Cerebellar cortex (tissue), 1 donor: Measurements from ENCODE around the gene C3orf18.

Experiments
- DNase-seq: peaks from one replicate; pipeline ENCODE4 v3.0.0-alpha.2; 2015; ENCODE audit warnings: low spot score

The C3orf18 gene

GRCh38 chr3:50567386-50568167 lies at the start of gene C3orf18:
C3orf18 (minus strand) TSS chr3:50567747; CDS start chr3:50565699, 2,048 bp downstream.
- peak; percentile 94 for DNase-seq

- DNase-seq: peak; percentile 85
Measured at GRCh38 chr3:50616770-50617095, 49.2 kb upstream of the C3orf18 start.

- peak; percentile 91 for DNase-seq
Measured at GRCh38 chr3:50616003-50616769, 48.6 kb upstream of the C3orf18 start.

- no peak for DNase-seq
Measured at GRCh38 chr3:50615190-50615589, 47.6 kb upstream of the C3orf18 start.

GRCh38 chr3:50612970-50613846 lies 45.7 kb upstream of the C3orf18 start:
- DNase-seq: no peak

- DNase-seq: no peak
Measured at GRCh38 chr3:50612234-50612882, 44.8 kb upstream of the C3orf18 start.

GRCh38 chr3:50611464-50612233 lies 44.1 kb upstream of the C3orf18 start, which contains the start of gene CISH:
CISH (minus strand) TSS chr3:50611774; CDS start chr3:50611650, 124 bp downstream.
- peak; percentile 79 for DNase-seq

- DNase-seq: no peak
Measured at GRCh38 chr3:50610992-50611463, 43.5 kb upstream of the C3orf18 start.

GRCh38 chr3:50610181-50610971 lies 42.8 kb upstream of the C3orf18 start:
- DNase-seq: no peak

- no peak for DNase-seq
Measured at GRCh38 chr3:50609763-50610085, 42.2 kb upstream of the C3orf18 start.

GRCh38 chr3:50609071-50609762 lies 41.7 kb upstream of the C3orf18 start:
- DNase-seq: no peak

GRCh38 chr3:50608278-50608677 lies 40.7 kb upstream of the C3orf18 start:
- DNase-seq: no peak

GRCh38 chr3:50607271-50608091 lies 39.9 kb upstream of the C3orf18 start:
- no peak for DNase-seq

GRCh38 chr3:50606596-50606995 lies 39.0 kb upstream of the C3orf18 start:
- DNase-seq: no peak

GRCh38 chr3:50605901-50606326 lies 38.4 kb upstream of the C3orf18 start:
- no peak for DNase-seq

- peak; percentile 94 for DNase-seq
Measured at GRCh38 chr3:50604628-50605588, 37.4 kb upstream of the C3orf18 start.

- no peak for DNase-seq
Measured at GRCh38 chr3:50604110-50604621, 36.6 kb upstream of the C3orf18 start.
